ENCODE results near the gene RND2.
"Not testable (repeated sequence)": the region's sequence is repeated elsewhere in the genome, so short reads cannot be mapped to it uniquely, and the experiment has no call there.

Gene RND2

GRCh38 chr17:43024407-43025289 lies at the start of gene RND2:
Gene RND2, plus strand, starts transcription at chr17:43025231. Its CDS starts 117 bp downstream, at chr17:43025348.
- DNase-seq = peak; percentile 96

- no peak for DNase-seq
Observed at GRCh38 chr17:42975265-42975664, 49.8 kb upstream of the RND2 start.

- not testable (repeated sequence) for DNase-seq
Observed at GRCh38 chr17:42975701-42976100, 49.3 kb upstream of the RND2 start.

- DNase-seq = no peak
Observed at GRCh38 chr17:42979511-42980273, 45.3 kb upstream of the RND2 start, which contains the start of gene PTGES3L. Gene PTGES3L, minus strand, starts transcription at chr17:42980080. Its CDS starts 27 bp downstream, at chr17:42980053.

- peak; percentile 77 for DNase-seq
Observed at GRCh38 chr17:42980274-42980765, 44.7 kb upstream of the RND2 start, which contains the start of gene RUNDC1. Gene RUNDC1, plus strand, starts transcription at chr17:42980565. Its CDS starts 12 bp downstream, at chr17:42980577.

GRCh38 chr17:42980766-42981397 lies 44.1 kb upstream of the RND2 start:
- peak; percentile 44 for DNase-seq

GRCh38 chr17:42982266-42982665 lies 42.8 kb upstream of the RND2 start:
- no peak for DNase-seq

GRCh38 chr17:42985225-42985624 lies 39.8 kb upstream of the RND2 start:
- no peak for DNase-seq

- peak; percentile 22 for DNase-seq
Observed at GRCh38 chr17:42989141-42989540, 35.9 kb upstream of the RND2 start.

GRCh38 chr17:42989726-42990652 lies 35.0 kb upstream of the RND2 start:
- DNase-seq = peak; percentile 18

GRCh38 chr17:42991471-42991870 lies 33.6 kb upstream of the RND2 start:
- no peak for DNase-seq

GRCh38 chr17:42992872-42993271 lies 32.2 kb upstream of the RND2 start:
- DNase-seq = no peak

GRCh38 chr17:42993913-42994312 lies 31.1 kb upstream of the RND2 start:
- not testable (repeated sequence) for DNase-seq

GRCh38 chr17:42997390-42997983 lies 27.5 kb upstream of the RND2 start:
- no peak for DNase-seq

GRCh38 chr17:42997984-42998938 lies 26.8 kb upstream of the RND2 start, which contains the start of gene RPL27:
Gene RPL27, plus strand, starts transcription at chr17:42998419. Its CDS starts 332 bp downstream, at chr17:42998751.
- DNase-seq = peak; percentile 100

- no peak for DNase-seq
Observed at GRCh38 chr17:42999003-42999525, 26.0 kb upstream of the RND2 start.

- not testable (repeated sequence) for DNase-seq
Observed at GRCh38 chr17:43000894-43001293, 24.1 kb upstream of the RND2 start.

GRCh38 chr17:43003542-43004172 lies 21.4 kb upstream of the RND2 start:
- no peak for DNase-seq

All from kidney glomerular epithelial cell (primary cell).